Measurements from ENCODE around the gene HOMER1.

HOMER1 gene

DNA sequence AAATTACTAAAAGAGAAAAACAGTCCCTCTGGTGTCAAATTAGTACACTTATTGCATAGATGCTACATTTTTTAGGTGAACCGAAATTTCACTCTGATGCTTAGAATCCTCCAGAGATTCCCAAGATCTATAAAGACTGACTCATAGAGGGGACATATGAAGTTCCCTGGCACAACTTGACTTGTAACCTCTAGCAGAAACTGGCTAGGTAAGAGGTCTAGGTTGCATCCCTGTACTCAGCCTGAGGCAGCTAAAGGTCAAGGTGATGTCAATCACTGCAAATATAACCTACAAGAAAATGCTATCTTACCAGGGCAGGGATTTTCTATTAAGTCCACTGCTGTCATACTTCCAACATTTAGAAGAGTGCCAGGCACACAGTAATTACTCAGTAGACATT, 24.2 kb downstream of the HOMER1 start:
- no peak overlapping the region for H3K4me3 ChIP-seq (ENCODE audit: low read length)
- DNase-seq (ENCODE audit: low read depth): no peak
- TF ChIP-seq, protein P1, sequence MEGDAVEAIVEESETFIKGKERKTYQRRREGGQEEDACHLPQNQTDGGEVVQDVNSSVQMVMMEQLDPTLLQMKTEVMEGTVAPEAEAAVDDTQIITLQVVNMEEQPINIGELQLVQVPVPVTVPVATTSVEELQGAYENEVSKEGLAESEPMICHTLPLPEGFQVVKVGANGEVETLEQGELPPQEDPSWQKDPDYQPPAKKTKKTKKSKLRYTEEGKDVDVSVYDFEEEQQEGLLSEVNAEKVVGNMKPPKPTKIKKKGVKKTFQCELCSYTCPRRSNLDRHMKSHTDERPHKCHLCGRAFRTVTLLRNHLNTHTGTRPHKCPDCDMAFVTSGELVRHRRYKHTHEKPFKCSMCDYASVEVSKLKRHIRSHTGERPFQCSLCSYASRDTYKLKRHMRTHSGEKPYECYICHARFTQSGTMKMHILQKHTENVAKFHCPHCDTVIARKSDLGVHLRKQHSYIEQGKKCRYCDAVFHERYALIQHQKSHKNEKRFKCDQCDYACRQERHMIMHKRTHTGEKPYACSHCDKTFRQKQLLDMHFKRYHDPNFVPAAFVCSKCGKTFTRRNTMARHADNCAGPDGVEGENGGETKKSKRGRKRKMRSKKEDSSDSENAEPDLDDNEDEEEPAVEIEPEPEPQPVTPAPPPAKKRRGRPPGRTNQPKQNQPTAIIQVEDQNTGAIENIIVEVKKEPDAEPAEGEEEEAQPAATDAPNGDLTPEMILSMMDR (conservative IDR thresholded peaks at IDR 0.05; ENCODE audit: low read depth, low read length): no peak

DNA sequence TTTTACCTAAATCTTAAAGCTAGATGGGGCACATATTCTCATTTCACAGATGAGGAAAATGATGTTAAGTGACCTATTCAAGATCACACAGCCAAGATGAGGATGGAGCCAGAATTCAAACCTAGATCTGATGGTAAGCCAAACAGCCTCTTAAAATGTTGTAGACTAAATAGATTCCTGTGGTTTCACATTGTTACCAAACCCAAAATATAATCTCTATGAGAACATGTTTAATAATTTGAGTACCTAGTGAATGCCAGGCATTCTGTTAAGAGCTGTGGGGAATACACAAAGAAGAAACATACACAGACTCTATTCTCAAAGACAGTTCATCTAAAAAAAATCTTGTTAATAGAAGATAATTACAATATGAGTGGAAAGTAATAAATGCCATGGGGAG, 25.2 kb downstream of the HOMER1 start:
- TF ChIP-seq, protein P1 (conservative IDR thresholded peaks at IDR 0.05; ENCODE audit: low read depth, low read length): no peak

DNA sequence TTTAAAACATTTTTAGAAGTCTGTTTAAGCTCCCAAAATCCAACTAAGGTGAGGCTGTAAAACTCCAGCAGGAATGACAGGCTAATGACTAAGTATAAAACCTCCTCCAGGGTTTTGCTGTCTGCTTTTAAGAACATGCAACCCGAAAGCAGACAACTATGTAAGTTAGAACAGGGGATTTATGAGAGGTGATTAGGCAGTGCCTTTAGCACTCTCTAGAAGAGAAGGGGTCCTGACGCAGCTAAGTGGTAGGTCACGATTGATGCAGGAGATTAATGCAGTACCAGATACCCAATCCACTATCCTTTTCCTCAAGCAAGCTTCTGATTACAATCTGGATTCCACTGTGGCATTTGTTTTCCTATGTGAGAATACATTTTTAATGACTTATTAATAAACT, 25.9 kb downstream of the HOMER1 start:
- TF ChIP-seq, protein P1 (conservative IDR thresholded peaks at IDR 0.05; ENCODE audit: low read depth, low read length): no peak
- DNase-seq (ENCODE audit: low read depth): no peak

More for the DNA sequence above, 25.2 kb downstream of the HOMER1 start:
- DNase-seq (ENCODE audit: low read depth): no peak
- H3K4me3 ChIP-seq (ENCODE audit: low read length): no peak overlapping the region

DNA sequence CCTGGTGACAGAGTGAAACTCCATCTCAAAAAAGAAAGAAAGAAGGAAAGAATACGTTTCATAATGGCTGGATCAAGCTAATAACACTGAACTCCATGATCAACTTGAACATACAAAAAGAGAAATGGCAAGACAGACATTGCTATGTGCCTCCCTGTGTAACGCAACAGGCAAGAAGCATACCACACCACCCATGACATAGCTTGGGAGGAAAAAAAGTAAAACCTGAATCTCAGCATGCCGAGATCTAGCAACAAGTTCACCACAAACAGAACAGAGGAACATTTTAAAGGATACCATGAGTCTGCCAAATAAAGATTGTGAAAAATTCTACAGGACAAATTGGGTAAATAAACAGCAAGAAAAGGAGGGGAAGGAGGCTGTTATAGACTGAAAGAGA, 26.7 kb downstream of the HOMER1 start:
- no peak overlapping the region for H3K4me3 ChIP-seq (ENCODE audit: low read length)
- no peak for DNase-seq (ENCODE audit: low read depth)
- TF ChIP-seq, protein P1 (conservative IDR thresholded peaks at IDR 0.05; ENCODE audit: low read depth, low read length): no peak

More for the DNA sequence above, 25.9 kb downstream of the HOMER1 start:
- H3K4me3 ChIP-seq (ENCODE audit: low read length): no peak overlapping the region

DNA sequence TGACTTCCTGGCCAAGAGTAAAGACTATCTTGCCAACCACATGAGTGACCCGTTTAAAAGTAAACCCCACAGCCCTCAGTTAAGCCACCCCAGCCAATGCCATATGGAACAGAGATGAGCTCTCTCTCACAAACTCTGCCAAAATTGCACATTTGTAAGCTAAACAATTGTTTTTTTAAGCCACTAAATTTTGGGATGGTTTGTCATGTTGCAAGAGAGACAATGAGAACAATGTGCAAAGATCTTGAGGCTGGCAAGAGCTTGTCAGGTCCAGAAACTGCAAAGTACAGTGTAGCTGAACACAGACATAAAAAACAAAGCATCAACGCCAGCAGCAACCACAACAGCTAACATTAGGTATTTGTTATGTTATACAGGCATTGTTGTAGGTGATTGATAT, 27.8 kb downstream of the HOMER1 start:
- TF ChIP-seq, protein P1 (conservative IDR thresholded peaks at IDR 0.05; ENCODE audit: low read depth, low read length): no peak
- no peak overlapping the region for H3K4me3 ChIP-seq (ENCODE audit: low read length)
- DNase-seq (ENCODE audit: low read depth): no peak

DNA sequence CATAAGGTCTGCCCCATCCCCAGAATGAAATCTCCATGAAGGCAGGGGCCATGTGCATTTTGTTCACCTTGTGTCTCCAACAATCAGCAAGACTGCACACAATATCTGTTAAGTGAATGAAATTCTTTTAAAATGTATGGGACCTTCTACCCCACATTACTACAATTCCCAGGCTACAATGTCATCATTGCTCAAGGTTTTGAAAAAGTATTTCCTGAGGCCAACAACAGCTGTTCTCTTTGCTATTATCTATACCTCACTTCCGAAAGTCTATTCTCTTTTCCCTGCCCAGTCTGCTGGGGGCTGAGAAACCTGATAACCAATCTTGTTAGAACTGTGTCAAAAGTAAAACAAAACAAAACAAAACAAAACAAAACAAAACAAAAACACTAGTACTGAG, 29.2 kb downstream of the HOMER1 start:
- TF ChIP-seq, protein P1 (conservative IDR thresholded peaks at IDR 0.05; ENCODE audit: low read depth, low read length): no peak
- no peak overlapping the region for H3K4me3 ChIP-seq (ENCODE audit: low read length)
- no peak for DNase-seq (ENCODE audit: low read depth)

DNA sequence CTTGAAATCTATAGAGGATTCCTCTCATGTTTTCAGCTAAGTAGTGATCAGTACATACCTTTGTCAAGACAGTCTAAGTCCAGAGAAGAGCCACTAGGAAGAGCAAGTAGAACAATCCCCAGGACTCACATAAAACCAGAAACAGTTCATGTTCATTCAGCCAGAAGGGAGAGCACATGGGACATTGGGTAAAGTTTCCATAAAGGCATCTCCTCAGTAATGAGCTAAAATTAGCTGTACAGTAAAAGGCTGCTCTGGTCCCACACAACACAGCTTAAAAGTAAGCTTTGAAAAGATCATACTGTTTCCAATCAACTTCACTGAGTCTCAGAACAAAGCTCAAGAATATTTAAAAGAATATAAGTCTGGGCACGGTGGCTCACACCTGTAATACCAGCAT, 32.4 kb downstream of the HOMER1 start:
- H3K4me3 ChIP-seq (ENCODE audit: low read length): no peak overlapping the region
- TF ChIP-seq, protein P1 (conservative IDR thresholded peaks at IDR 0.05; ENCODE audit: low read depth, low read length): no peak
- DNase-seq (ENCODE audit: low read depth): no peak

Data from retinal pigment epithelial cell (primary cell).